Sigmoid colon (tissue), 4 donors: ENCODE results near the gene PLB1.

ENCODE experiments used
- CTCF ChIP-seq, 4 experiments: fragments of 450-650 bp in 3 of 4; fragments of 200-600 bp in 1 of 4; IDR thresholded peaks; one replicate each; pipeline ENCODE4 v1.5.1; 2016 to 2019; ENCODE audit warnings: antibody characterized with exemption in 4 of 4, mild to moderate bottlenecking in 3 of 4, moderate library complexity in 2 of 4
- EP300 ChIP-seq, 4 donors: sonication (generic); formaldehyde crosslinking; IDR thresholded peaks; one replicate each; pipeline ENCODE4 v1.6.1; 2017; ENCODE audit warnings: antibody characterized with exemption in 4 of 4
- POLR2A ChIP-seq, 2 donors: fragments of 450-650 bp; IDR thresholded peaks; one replicate each; pipeline ENCODE4 v1.6.1; 2016; ENCODE audit warnings: antibody characterized with exemption in 2 of 2, mild to moderate bottlenecking in 2 of 2, moderate library complexity in 2 of 2

GRCh38 chr2:28547223-28547860 lies 51.5 kb downstream of the PLB1 start:
- TF ChIP-seq CTCF (IDR thresholded peaks at IDR 0.05) (no peak), EP300 (IDR thresholded peaks at IDR 0.05) (no peak), POLR2A (IDR thresholded peaks at IDR 0.05) (no peak)
